Esophagus muscularis mucosa (tissue), 4 donors: ENCODE results near the gene CTDSPL2.

Experiments used
- EP300 ChIP-seq: sonication (generic); formaldehyde crosslinking; IDR thresholded peaks from one replicate; pipeline ENCODE4 v1.6.1; 2017; ENCODE audit warnings: antibody characterized with exemption
- POLR2A ChIP-seq: fragments of 450-650 bp; IDR thresholded peaks from one replicate; pipeline ENCODE4 v1.6.1; 2017; ENCODE audit warnings: antibody characterized with exemption, moderate library complexity, mild to moderate bottlenecking, low read depth
- POLR2AphosphoS5 ChIP-seq, 2 donors: sonication (generic); formaldehyde crosslinking; IDR thresholded peaks; one replicate each; pipeline ENCODE4 v1.6.1; 2017; ENCODE audit warnings: antibody characterized with exemption in 2 of 2
- TF ChIP-seq, protein P1 (sequence below), 3 experiments: fragments of 200-600 bp in 2 of 3; fragments of 450-650 bp in 1 of 3; sonication (generic) in 2 of 3; IDR thresholded peaks; one replicate each; pipeline ENCODE4 v1.5.1; 2017 to 2019; ENCODE audit warnings: antibody characterized with exemption in 3 of 3, mild to moderate bottlenecking in 2 of 3, moderate library complexity in 1 of 3

GRCh38 chr15:44519537-44519936, 92.1 kb downstream of the CTDSPL2 start:
- TF ChIP-seq EP300, result no peak
- TF ChIP-seq POLR2A, result no peak
- TF ChIP-seq POLR2AphosphoS5 (IDR thresholded peaks at IDR 0.05), result no peak
- TF ChIP-seq, protein P1, sequence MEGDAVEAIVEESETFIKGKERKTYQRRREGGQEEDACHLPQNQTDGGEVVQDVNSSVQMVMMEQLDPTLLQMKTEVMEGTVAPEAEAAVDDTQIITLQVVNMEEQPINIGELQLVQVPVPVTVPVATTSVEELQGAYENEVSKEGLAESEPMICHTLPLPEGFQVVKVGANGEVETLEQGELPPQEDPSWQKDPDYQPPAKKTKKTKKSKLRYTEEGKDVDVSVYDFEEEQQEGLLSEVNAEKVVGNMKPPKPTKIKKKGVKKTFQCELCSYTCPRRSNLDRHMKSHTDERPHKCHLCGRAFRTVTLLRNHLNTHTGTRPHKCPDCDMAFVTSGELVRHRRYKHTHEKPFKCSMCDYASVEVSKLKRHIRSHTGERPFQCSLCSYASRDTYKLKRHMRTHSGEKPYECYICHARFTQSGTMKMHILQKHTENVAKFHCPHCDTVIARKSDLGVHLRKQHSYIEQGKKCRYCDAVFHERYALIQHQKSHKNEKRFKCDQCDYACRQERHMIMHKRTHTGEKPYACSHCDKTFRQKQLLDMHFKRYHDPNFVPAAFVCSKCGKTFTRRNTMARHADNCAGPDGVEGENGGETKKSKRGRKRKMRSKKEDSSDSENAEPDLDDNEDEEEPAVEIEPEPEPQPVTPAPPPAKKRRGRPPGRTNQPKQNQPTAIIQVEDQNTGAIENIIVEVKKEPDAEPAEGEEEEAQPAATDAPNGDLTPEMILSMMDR (IDR thresholded peaks at IDR 0.05), result no peak
